ENCODE results near the gene CCK. TPM values are rescaled to one million over a fixed set of nuclear protein-coding genes. Genes with fewer than 3 reads are reported as not detected.
A peak's percentile ranks its signal among the peaks of the same experiment; 100 is the strongest.

CCK gene
- total RNA-seq, 4 donors from 2014 or later, result 0.93 to 13.6 (median 4.5) TPM

- peaks cover 0 to 26% (median 0%) of the 10 kb centered on the region in 3 donors for H3K9me3 ChIP-seq
- no peak overlapping the region for H3K4me3 ChIP-seq
- H3K27ac ChIP-seq, result no peak overlapping the region
- no peak for ATAC-seq
- H3K4me1 ChIP-seq, result no peaks in the 10 kb centered on the region
- H3K36me3 ChIP-seq, result no peaks in the 10 kb centered on the region
- H3K27me3 ChIP-seq, result peaks cover 22% of the 10 kb centered on the region
- 81 to 86% methylated on average over 1 to 2 of the region's 2 CpGs for WGBS, 2 donors (ENCODE audit: low coverage in 1 of 2)
- TF ChIP-seq EP300 (IDR thresholded peaks at IDR 0.05) (no peak), CTCF (IDR thresholded peaks at IDR 0.05) (no peak), POLR2AphosphoS5 (IDR thresholded peaks at IDR 0.05) (no peak), POLR2A (IDR thresholded peaks at IDR 0.05) (no peak)
These were observed 29.4 kb downstream of the CCK start for GRCh38 chr3:42236611-42237010.

- H3K27ac ChIP-seq, result no peak overlapping the region
- ATAC-seq, result no peak
- no peaks in the 10 kb centered on the region for H3K4me1 ChIP-seq
- no peak overlapping the region for H3K4me3 ChIP-seq
- H3K9me3 ChIP-seq, result peaks cover 0 to 26% (median 0%) of the 10 kb centered on the region in 3 donors
- H3K27me3 ChIP-seq, result peaks cover 22% of the 10 kb centered on the region
- H3K36me3 ChIP-seq, result no peaks in the 10 kb centered on the region
- TF ChIP-seq POLR2A (IDR thresholded peaks at IDR 0.05) (no peak), EP300 (IDR thresholded peaks at IDR 0.05) (no peak), CTCF (IDR thresholded peaks at IDR 0.05) (no peak), POLR2AphosphoS5 (IDR thresholded peaks at IDR 0.05) (no peak)
These were observed 30.5 kb downstream of the CCK start for GRCh38 chr3:42235532-42235931.

GRCh38 chr3:42230860-42231259 lies 35.1 kb downstream of the CCK start:
- ATAC-seq, result no peak
- no peak overlapping the region for H3K4me3 ChIP-seq
- TF ChIP-seq CTCF (IDR thresholded peaks at IDR 0.05) (no peak), POLR2A (IDR thresholded peaks at IDR 0.05) (no peak), EP300 (IDR thresholded peaks at IDR 0.05) (no peak), POLR2AphosphoS5 (IDR thresholded peaks at IDR 0.05) (no peak)
- 89 to 90% methylated on average over 4 to 5 of the region's 5 CpGs for WGBS, 2 donors (ENCODE audit: low coverage in 1 of 2)
- H3K36me3 ChIP-seq, result no peaks in the 10 kb centered on the region
- H3K4me1 ChIP-seq, result peaks cover 0 to 7% (median 0%) of the 10 kb centered on the region in 3 donors
- no peak overlapping the region for H3K27ac ChIP-seq
- H3K27me3 ChIP-seq, result peaks cover 10% of the 10 kb centered on the region
- no peaks in the 10 kb centered on the region for H3K9me3 ChIP-seq

- no peaks in the 10 kb centered on the region for H3K36me3 ChIP-seq
- peak overlapping the region in 1 of 2 donors; percentile 28 for H3K4me3 ChIP-seq
- 5 to 11% methylated on average over 4 of the region's 14 CpGs for WGBS, 2 donors (ENCODE audit: low coverage in 1 of 2)
- H3K4me1 ChIP-seq, result peaks cover 0 to 11% (median 0%) of the 10 kb centered on the region in 3 donors
- H3K27me3 ChIP-seq, result peaks cover 10% of the 10 kb centered on the region
- TF ChIP-seq CTCF (IDR thresholded peaks at IDR 0.05), result peak; percentile 29 to 69 (median 58)
- no peak for TF ChIP-seq POLR2AphosphoS5 (IDR thresholded peaks at IDR 0.05)
- no peak for TF ChIP-seq EP300 (IDR thresholded peaks at IDR 0.05)
- TF ChIP-seq POLR2A (IDR thresholded peaks at IDR 0.05), result no peak
- no peaks in the 10 kb centered on the region for H3K9me3 ChIP-seq
- H3K27ac ChIP-seq, result no peak overlapping the region
- ATAC-seq, result no peak
These were observed 35.9 kb downstream of the CCK start for GRCh38 chr3:42229942-42230688.

All from gastroesophageal sphincter (tissue), 4 donors.